BJ (cell line): ENCODE measurements around the gene DISP2. TPM values are rescaled to one million over a fixed set of nuclear protein-coding genes. Genes with fewer than 3 reads are reported as not detected.

Source experiments
- CTCF ChIA-PET: fragments of 350-600 bp; formaldehyde crosslinking; extraction: SDS; loops from one replicate; lab custom pipeline; 2021; ENCODE audit warnings: antibody characterized with exemption, inconsistent platforms; lab: Yijun Ruan, JAX
- POLR2A ChIA-PET: fragments of 300-600 bp; sonication (Branson Sonifier 250); formaldehyde crosslinking; extraction: SDS; loops from one replicate; lab custom pipeline; 2021; ENCODE audit warnings: antibody characterized with exemption; lab: Charles Lee
- DNase-seq: peaks from one replicate; pipeline ENCODE4 v3.0.0-alpha.2; 2011; ENCODE audit warnings: low read depth
- H3K27me3 ChIP-seq: 2 replicates; pipeline ENCODE4 v1.6.0; 2011; ENCODE audit warnings: low read length; ENCODE audit not compliant: control insufficient read depth, insufficient read depth
- H3K36me3 ChIP-seq: 2 replicates; pipeline ENCODE4 v1.5.1; 2011; ENCODE audit warnings: low read length; ENCODE audit not compliant: control insufficient read depth, insufficient read depth
- H3K4me3 ChIP-seq: 2 replicates; pipeline ENCODE4 v1.5.1; 2011; ENCODE audit warnings: low read depth, mild to moderate bottlenecking, control low read depth, low read length
- polyA plus RNA-seq: library from polyadenylated mRNA; depleted of rRNA; stranded (reverse); fragments of >200 nt; gene quantifications from 2 replicates; pipeline ENCODE4 v1.2.3, GENCODE V29; 2011
- TF ChIP-seq, protein P1 (sequence below): IDR thresholded peaks from 2 replicates; pipeline ENCODE4 v1.5.1; 2011; ENCODE audit warnings: low read depth, mild to moderate bottlenecking, control low read depth, inconsistent platforms, low read length, moderate library complexity; ENCODE audit not compliant: insufficient read depth

DISP2 gene
- polyA plus RNA-seq, 1 experiment = 0.16 TPM

DNA sequence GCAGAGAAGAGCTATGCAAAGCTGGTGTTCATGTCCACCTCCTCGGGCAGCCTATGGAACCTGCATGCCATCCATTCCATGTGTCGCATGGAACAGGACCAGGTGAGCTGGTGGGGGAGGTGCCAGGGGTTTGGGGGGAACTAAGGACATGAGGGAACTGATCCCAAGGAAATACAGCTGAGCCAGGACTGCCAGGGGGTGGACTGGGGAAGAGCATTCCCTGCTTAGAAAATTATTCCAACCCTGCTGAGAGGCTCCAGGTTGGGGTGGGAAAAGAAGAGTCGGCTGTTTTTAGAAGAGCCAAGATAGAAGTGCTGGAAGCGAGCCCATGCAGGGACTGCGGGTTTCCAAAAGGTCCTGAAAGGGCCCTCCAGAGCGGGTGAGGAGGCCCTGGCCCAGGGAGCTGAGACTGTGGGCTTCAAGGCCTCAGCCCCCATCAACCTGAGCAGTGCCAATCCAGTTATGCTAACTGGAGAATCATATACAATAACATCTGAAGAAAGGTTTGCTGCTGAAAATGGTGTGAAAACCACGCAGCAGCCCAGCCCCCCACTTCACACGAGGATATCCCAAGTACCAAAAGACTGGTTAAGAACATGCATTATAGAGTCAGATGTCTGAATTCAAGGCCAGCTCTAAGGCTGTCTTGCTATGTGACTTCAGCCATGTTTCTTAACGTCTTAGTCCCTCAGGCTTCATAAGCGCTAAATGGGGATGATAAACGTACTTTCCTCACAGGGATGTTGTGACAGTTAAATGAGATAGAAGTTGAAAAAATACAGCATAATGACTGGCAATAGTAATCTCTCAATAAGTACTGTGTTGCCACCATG lies 7.8 kb downstream of the DISP2 start:
- no peak overlapping the region for H3K4me3 ChIP-seq
- peaks cover 4% of the 10 kb centered on the region for H3K27me3 ChIP-seq
- TF ChIP-seq, protein P1, sequence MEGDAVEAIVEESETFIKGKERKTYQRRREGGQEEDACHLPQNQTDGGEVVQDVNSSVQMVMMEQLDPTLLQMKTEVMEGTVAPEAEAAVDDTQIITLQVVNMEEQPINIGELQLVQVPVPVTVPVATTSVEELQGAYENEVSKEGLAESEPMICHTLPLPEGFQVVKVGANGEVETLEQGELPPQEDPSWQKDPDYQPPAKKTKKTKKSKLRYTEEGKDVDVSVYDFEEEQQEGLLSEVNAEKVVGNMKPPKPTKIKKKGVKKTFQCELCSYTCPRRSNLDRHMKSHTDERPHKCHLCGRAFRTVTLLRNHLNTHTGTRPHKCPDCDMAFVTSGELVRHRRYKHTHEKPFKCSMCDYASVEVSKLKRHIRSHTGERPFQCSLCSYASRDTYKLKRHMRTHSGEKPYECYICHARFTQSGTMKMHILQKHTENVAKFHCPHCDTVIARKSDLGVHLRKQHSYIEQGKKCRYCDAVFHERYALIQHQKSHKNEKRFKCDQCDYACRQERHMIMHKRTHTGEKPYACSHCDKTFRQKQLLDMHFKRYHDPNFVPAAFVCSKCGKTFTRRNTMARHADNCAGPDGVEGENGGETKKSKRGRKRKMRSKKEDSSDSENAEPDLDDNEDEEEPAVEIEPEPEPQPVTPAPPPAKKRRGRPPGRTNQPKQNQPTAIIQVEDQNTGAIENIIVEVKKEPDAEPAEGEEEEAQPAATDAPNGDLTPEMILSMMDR = no peak
- no peaks in the 10 kb centered on the region for H3K36me3 ChIP-seq
- CTCF ChIA-PET = interaction anchor here (0.7 to 6.3 kb wide), 10 partner anchors 10 to 100 kb away, joined by 3 to 57 read pairs (median 10); partner anchors contain the start of genes CCDC9B and KNSTRN
- no peak for DNase-seq
- POLR2A ChIA-PET = no interaction called here

GRCh38 chr15:40366457-40367370 lies 8.7 kb downstream of the DISP2 start:
- POLR2A ChIA-PET = no interaction called here
- DNase-seq = no peak
- Histone ChIP-seq H3K36me3 (no peaks in the 10 kb centered on the region), H3K4me3 (no peak overlapping the region), H3K27me3 (peaks cover 1% of the 10 kb centered on the region; the same call in 1 of the 2 replicates)
- TF ChIP-seq, protein P1 = no peak
- CTCF ChIA-PET = interaction anchor here (0.7 to 6.3 kb wide), 13 partner anchors 11 to 99 kb away, joined by 3 to 57 read pairs (median 5); partner anchors contain the start of genes CCDC9B and KNSTRN

- no peak overlapping the region for H3K4me3 ChIP-seq
These were observed 9.3 kb downstream of the DISP2 start for GRCh38 chr15:40367371-40367685.

GRCh38 chr15:40367686-40368611 lies 9.9 kb downstream of the DISP2 start:
- TF ChIP-seq, protein P1 = peak; percentile 59
- DNase-seq = no peak
- CTCF ChIA-PET = interaction anchor here (0.7 to 6.3 kb wide), 26 partner anchors 9 to 137 kb away, joined by 3 to 57 read pairs (median 3); partner anchors contain the start of genes BAHD1, CCDC9B, DISP2 and KNSTRN
- Histone ChIP-seq H3K27me3 (no peaks in the 10 kb centered on the region), H3K36me3 (no peaks in the 10 kb centered on the region), H3K4me3 (peak overlapping the region; percentile 25)
- POLR2A ChIA-PET = interaction anchor here (0.6 to 0.8 kb wide), 2 partner anchors 14 to 101 kb away, joined by 3 to 4 read pairs; partner anchors contain the start of gene KNSTRN

More at GRCh38 chr15:40367371-40367685, 9.3 kb downstream of the DISP2 start:
- POLR2A ChIA-PET = no interaction called here
- CTCF ChIA-PET = interaction anchor here (0.7 to 6.3 kb wide), 13 partner anchors 12 to 93 kb away, joined by 3 to 57 read pairs (median 5); partner anchors contain the start of genes CCDC9B and KNSTRN
- Histone ChIP-seq H3K27me3 (no peaks in the 10 kb centered on the region), H3K36me3 (no peaks in the 10 kb centered on the region)
- TF ChIP-seq, protein P1 = no peak
- DNase-seq = no peak
